ENCODE measurements around the gene WDR37.
A peak's percentile ranks its signal among the peaks of the same experiment; 100 is the strongest.

Gene WDR37

GRCh38 chr10:1153805-1154351 is 97.7 kb downstream of the WDR37 start:
- TF ChIP-seq CTCF (IDR thresholded peaks at IDR 0.05), result no peak
- Mint-ChIP-seq H3K36me3 (ENCODE audit: low read depth) (no peaks in the 10 kb centered on the region), H3K4me3 (peak overlapping the region; percentile 37), H3K4me1 (peaks cover 55% of the 10 kb centered on the region), H3K27me3 (ENCODE audit: low read depth, poor library complexity) (peaks cover 11% of the 10 kb centered on the region), H3K9me3 (no peaks in the 10 kb centered on the region), H3K27ac (peak overlapping the region; percentile 74)
- no peak for DNase-seq

- TF ChIP-seq CTCF (IDR thresholded peaks at IDR 0.05), result no peak
- no peak overlapping the region for H3K27ac Mint-ChIP-seq
- H3K27me3 Mint-ChIP-seq (ENCODE audit: low read depth, poor library complexity), result peaks cover 11% of the 10 kb centered on the region
- DNase-seq, result no peak
- no peaks in the 10 kb centered on the region for H3K9me3 Mint-ChIP-seq
- no peak overlapping the region for H3K4me3 Mint-ChIP-seq
- no peaks in the 10 kb centered on the region for H3K36me3 Mint-ChIP-seq (ENCODE audit: low read depth)
- H3K4me1 Mint-ChIP-seq, result peaks cover 55% of the 10 kb centered on the region
These were observed 98.5 kb downstream of the WDR37 start for GRCh38 chr10:1154531-1155295.

GRCh38 chr10:1155791-1156615 is 99.8 kb downstream of the WDR37 start:
- no peaks in the 10 kb centered on the region for H3K36me3 Mint-ChIP-seq (ENCODE audit: low read depth)
- no peak for TF ChIP-seq CTCF (IDR thresholded peaks at IDR 0.05)
- H3K27me3 Mint-ChIP-seq (ENCODE audit: low read depth, poor library complexity), result peaks cover 11% of the 10 kb centered on the region
- H3K9me3 Mint-ChIP-seq, result no peaks in the 10 kb centered on the region
- peaks cover 55% of the 10 kb centered on the region for H3K4me1 Mint-ChIP-seq
- no peak for DNase-seq
- no peak overlapping the region for H3K4me3 Mint-ChIP-seq
- H3K27ac Mint-ChIP-seq, result no peak overlapping the region

- Mint-ChIP-seq H3K4me3 (no peak overlapping the region), H3K9me3 (no peaks in the 10 kb centered on the region), H3K27ac (no peak overlapping the region), H3K36me3 (ENCODE audit: low read depth) (no peaks in the 10 kb centered on the region), H3K27me3 (ENCODE audit: low read depth, poor library complexity) (peaks cover 11% of the 10 kb centered on the region), H3K4me1 (peaks cover 52% of the 10 kb centered on the region)
- no peak for DNase-seq
- TF ChIP-seq CTCF (IDR thresholded peaks at IDR 0.05), result no peak
These were observed 100.4 kb downstream of the WDR37 start for GRCh38 chr10:1156616-1156886.

GRCh38 chr10:1156921-1157614 is 100.9 kb downstream of the WDR37 start:
- Mint-ChIP-seq H3K9me3 (no peaks in the 10 kb centered on the region), H3K36me3 (ENCODE audit: low read depth) (no peaks in the 10 kb centered on the region), H3K27me3 (ENCODE audit: low read depth, poor library complexity) (peaks cover 15% of the 10 kb centered on the region), H3K27ac (peak overlapping the region; percentile 39), H3K4me1 (peaks cover 49% of the 10 kb centered on the region), H3K4me3 (no peak overlapping the region)
- no peak for DNase-seq
- TF ChIP-seq CTCF (IDR thresholded peaks at IDR 0.05), result no peak
